ENCODE data around the gene CS.

Gene CS

DNA sequence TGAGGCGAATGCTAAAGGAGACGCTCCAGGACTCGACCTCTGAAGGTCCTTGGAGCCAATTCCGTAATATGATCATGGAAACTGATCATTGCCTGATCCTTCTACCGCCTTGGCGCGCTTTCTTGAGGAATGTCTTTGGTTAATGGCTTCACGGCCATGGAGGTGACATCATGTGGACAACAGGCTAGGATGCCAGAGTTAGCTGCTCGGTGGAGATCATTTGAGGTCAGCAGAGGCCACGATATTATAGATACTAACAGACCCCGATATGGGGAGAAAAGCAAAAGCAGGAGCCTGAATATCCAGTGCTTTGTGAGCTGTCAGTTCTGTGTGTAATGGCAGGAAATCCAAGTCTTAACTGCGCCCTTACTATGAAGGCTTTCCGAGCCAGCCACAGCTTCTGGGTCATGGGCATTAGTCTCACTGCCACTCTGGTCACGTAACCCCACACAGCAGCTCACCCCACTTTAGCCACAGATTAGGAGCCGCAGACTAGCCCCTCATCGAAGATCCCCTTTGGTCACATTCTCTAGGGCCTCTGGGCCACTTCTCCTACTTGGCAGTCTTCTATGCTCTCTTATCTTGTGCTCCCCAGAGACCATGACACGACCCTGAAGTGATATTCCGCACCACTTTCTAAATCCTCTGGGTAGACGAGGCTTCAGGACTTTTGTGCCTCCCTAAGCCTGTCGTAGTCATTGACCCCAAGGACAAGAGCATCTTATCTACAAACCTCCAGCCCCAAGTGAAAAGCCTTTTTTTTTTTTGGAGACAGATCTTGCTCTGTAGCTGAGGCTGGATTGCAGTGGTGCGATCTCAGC is 724 bp upstream of the CS start:
- TF ChIP-seq EZH2phosphoT487 (IDR thresholded peaks at IDR 0.05; ENCODE audit: low read depth), result no peak
- TF ChIP-seq, protein P1, sequence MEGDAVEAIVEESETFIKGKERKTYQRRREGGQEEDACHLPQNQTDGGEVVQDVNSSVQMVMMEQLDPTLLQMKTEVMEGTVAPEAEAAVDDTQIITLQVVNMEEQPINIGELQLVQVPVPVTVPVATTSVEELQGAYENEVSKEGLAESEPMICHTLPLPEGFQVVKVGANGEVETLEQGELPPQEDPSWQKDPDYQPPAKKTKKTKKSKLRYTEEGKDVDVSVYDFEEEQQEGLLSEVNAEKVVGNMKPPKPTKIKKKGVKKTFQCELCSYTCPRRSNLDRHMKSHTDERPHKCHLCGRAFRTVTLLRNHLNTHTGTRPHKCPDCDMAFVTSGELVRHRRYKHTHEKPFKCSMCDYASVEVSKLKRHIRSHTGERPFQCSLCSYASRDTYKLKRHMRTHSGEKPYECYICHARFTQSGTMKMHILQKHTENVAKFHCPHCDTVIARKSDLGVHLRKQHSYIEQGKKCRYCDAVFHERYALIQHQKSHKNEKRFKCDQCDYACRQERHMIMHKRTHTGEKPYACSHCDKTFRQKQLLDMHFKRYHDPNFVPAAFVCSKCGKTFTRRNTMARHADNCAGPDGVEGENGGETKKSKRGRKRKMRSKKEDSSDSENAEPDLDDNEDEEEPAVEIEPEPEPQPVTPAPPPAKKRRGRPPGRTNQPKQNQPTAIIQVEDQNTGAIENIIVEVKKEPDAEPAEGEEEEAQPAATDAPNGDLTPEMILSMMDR (IDR thresholded peaks at IDR 0.05; ENCODE audit: low read depth, low read length), result no peak
- Histone ChIP-seq H3K4me1 (ENCODE audit: low read length) (peaks cover 52% of the 10 kb centered on the region), H3K27me3 (ENCODE audit: low read depth, low read length) (no peaks in the 10 kb centered on the region), H3K4me3 (ENCODE audit: low read length) (peak overlapping the region; percentile 85), H3K9ac (ENCODE audit: low read length) (peak overlapping the region; percentile 87), H3K36me3 (replicated peaks; ENCODE audit: low read depth, low read length) (peaks cover 10% of the 10 kb centered on the region), H4K20me1 (ENCODE audit: insufficient read depth, low read length) (0 out of 2 replicates have a peak, but pooled peaks cover 3% of the 10 kb centered on the region), H3K79me2 (ENCODE audit: low read length) (peaks cover 48% of the 10 kb centered on the region), H2AFZ (ENCODE audit: low read depth, low read length) (peak overlapping the region; percentile 90; the same call in 1 of the 2 replicates), H3K9me3 (ENCODE audit: insufficient read depth, low read length) (no peaks in the 10 kb centered on the region), H3K4me2 (ENCODE audit: low read length) (peak overlapping the region; percentile 100), H3K27ac (ENCODE audit: low read length) (peak overlapping the region; percentile 76)

DNA sequence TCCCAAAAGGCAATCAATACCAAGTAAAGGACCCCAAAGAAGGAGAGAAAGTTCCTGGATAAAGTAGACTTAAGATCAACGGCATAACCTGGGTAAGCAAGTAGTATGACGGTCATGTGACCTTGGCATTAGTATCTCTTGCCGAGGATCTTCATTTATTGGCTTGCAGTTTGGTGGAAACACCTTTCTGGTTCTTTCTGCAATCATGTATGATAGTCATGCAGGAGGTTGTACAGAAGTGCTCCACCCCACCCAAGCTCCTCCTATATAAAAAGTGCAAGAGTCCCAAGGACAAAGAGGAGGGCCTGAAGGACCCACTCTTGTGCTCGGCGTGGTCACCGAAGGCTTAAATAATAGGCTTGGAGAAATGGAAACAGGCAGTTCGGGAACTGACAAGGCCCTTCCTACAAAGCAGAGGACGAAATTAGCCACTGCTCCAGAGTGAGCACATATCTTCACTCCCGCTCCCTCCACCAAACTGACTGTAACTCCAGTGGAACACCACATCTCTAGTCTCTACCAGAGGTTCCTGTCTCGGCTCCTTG is 750 bp downstream of the CS start:
- no peak overlapping the region for H2AFZ ChIP-seq (ENCODE audit: low read depth, low read length)

DNA sequence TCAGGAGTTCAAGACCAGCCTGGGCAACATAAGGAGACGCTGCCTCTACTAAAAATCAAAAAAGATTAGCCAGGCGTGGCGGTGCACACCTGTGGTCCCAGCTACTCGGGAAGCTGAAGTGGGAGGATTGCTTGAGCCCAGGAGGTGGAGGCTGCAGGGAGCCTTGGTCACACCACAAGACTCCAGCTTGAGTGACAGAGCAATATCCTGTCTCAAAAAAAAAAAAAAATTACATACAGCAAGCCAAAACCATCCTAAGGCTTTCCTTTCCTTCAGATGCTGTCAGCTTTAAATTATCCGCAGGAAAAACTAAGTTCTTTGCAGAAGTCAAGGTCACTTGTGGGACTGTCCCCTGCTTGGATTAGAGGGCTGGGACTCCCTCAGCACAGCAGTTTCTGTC is 1.3 kb downstream of the CS start:
- no peaks in the 10 kb centered on the region for H3K27me3 ChIP-seq (ENCODE audit: low read depth, low read length)
- peaks cover 11% of the 10 kb centered on the region for H3K36me3 ChIP-seq (replicated peaks; ENCODE audit: low read depth, low read length)
- no peak for TF ChIP-seq EZH2phosphoT487 (IDR thresholded peaks at IDR 0.05; ENCODE audit: low read depth)
- peak overlapping the region; percentile 93 for H3K4me2 ChIP-seq (ENCODE audit: low read length)
- peaks cover 68% of the 10 kb centered on the region for H3K79me2 ChIP-seq (ENCODE audit: low read length)
- 0 out of 2 replicates have a peak, but pooled peaks cover 3% of the 10 kb centered on the region for H4K20me1 ChIP-seq (ENCODE audit: insufficient read depth, low read length)
- peaks cover 52% of the 10 kb centered on the region for H3K4me1 ChIP-seq (ENCODE audit: low read length)
- H3K9me3 ChIP-seq (ENCODE audit: insufficient read depth, low read length), result no peaks in the 10 kb centered on the region
- H2AFZ ChIP-seq (ENCODE audit: low read depth, low read length), result no peak overlapping the region
- peak overlapping the region; percentile 85 for H3K4me3 ChIP-seq (ENCODE audit: low read length)
- peak overlapping the region; percentile 71 for H3K27ac ChIP-seq (ENCODE audit: low read length)
- H3K9ac ChIP-seq (ENCODE audit: low read length), result peak overlapping the region; percentile 79

More for the DNA sequence above, 750 bp downstream of the CS start:
- Histone ChIP-seq H3K9me3 (ENCODE audit: insufficient read depth, low read length) (no peaks in the 10 kb centered on the region), H4K20me1 (ENCODE audit: insufficient read depth, low read length) (0 out of 2 replicates have a peak, but pooled peaks cover 3% of the 10 kb centered on the region), H3K4me2 (ENCODE audit: low read length) (peak overlapping the region; percentile 93), H3K27me3 (ENCODE audit: low read depth, low read length) (no peaks in the 10 kb centered on the region), H3K36me3 (replicated peaks; ENCODE audit: low read depth, low read length) (peaks cover 10% of the 10 kb centered on the region), H3K4me1 (ENCODE audit: low read length) (peaks cover 52% of the 10 kb centered on the region), H3K79me2 (ENCODE audit: low read length) (peaks cover 63% of the 10 kb centered on the region), H3K9ac (ENCODE audit: low read length) (peak overlapping the region; percentile 79), H3K4me3 (ENCODE audit: low read length) (peak overlapping the region; percentile 85), H3K27ac (ENCODE audit: low read length) (peak overlapping the region; percentile 71)
- TF ChIP-seq EZH2phosphoT487 (IDR thresholded peaks at IDR 0.05; ENCODE audit: low read depth), result no peak
- TF ChIP-seq, protein P1 (IDR thresholded peaks at IDR 0.05; ENCODE audit: low read depth, low read length), result no peak

DNA sequence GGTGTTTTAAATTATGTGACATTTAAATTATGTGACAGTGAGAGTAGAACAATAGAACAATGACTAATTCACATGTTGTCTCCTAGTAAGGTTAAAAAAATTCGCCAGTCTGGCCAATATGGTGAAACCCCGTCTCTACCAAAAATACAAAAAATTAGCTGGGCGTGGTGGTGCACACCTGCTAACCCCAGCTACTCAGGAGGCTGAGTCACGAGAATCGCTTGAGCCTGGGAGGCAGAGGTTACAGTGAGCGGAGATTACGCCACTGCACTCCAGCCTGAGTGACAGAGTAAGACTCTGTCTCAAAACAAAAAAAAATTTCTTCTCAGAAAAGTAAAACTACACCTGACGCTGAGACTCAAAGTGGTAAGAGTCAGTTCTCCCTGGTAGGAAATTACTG is 2.7 kb downstream of the CS start:
- no peak for TF ChIP-seq EZH2phosphoT487 (IDR thresholded peaks at IDR 0.05; ENCODE audit: low read depth)
- TF ChIP-seq, protein P1 (IDR thresholded peaks at IDR 0.05; ENCODE audit: low read depth, low read length), result no peak
- peak overlapping the region; percentile 81 for H3K27ac ChIP-seq (ENCODE audit: low read length)
- H4K20me1 ChIP-seq (ENCODE audit: insufficient read depth, low read length), result 0 out of 2 replicates have a peak, but pooled peaks cover 3% of the 10 kb centered on the region
- H3K27me3 ChIP-seq (ENCODE audit: low read depth, low read length), result no peaks in the 10 kb centered on the region
- H3K4me2 ChIP-seq (ENCODE audit: low read length), result peak overlapping the region; percentile 71
- H2AFZ ChIP-seq (ENCODE audit: low read depth, low read length), result no peak overlapping the region
- H3K36me3 ChIP-seq (replicated peaks; ENCODE audit: low read depth, low read length), result peaks cover 13% of the 10 kb centered on the region
- peaks cover 79% of the 10 kb centered on the region for H3K79me2 ChIP-seq (ENCODE audit: low read length)
- H3K4me3 ChIP-seq (ENCODE audit: low read length), result no peak overlapping the region
- peaks cover 47% of the 10 kb centered on the region for H3K4me1 ChIP-seq (ENCODE audit: low read length)
- no peaks in the 10 kb centered on the region for H3K9me3 ChIP-seq (ENCODE audit: insufficient read depth, low read length)
- H3K9ac ChIP-seq (ENCODE audit: low read length), result no peak overlapping the region

Measured in OCI-LY3 (cell line).